ENCODE measurements around the gene KCNK18.
"Not testable (repeated sequence)": the region's sequence is repeated elsewhere in the genome, so short reads cannot be mapped to it uniquely, and the experiment has no call there.

Gene KCNK18

GRCh38 chr10:117222976-117223692 lies 25.8 kb downstream of the KCNK18 start:
- FAIRE-seq, result no peak

GRCh38 chr10:117223693-117224430 lies 26.6 kb downstream of the KCNK18 start:
- no peak for FAIRE-seq

- no peak for FAIRE-seq
Measured at GRCh38 chr10:117224881-117225280, 27.6 kb downstream of the KCNK18 start.

GRCh38 chr10:117226813-117227451 lies 29.6 kb downstream of the KCNK18 start:
- FAIRE-seq, result no peak

GRCh38 chr10:117228210-117228609 lies 30.9 kb downstream of the KCNK18 start:
- FAIRE-seq, result no peak

GRCh38 chr10:117230107-117230506 lies 32.8 kb downstream of the KCNK18 start:
- FAIRE-seq, result not testable (repeated sequence)

- FAIRE-seq, result no peak
Measured at GRCh38 chr10:117237401-117237991, 40.2 kb downstream of the KCNK18 start.

GRCh38 chr10:117239051-117239450 lies 41.8 kb downstream of the KCNK18 start:
- no peak for FAIRE-seq

GRCh38 chr10:117239721-117240620 lies 42.7 kb downstream of the KCNK18 start:
- no peak for FAIRE-seq

GRCh38 chr10:117240621-117241529 lies 43.6 kb downstream of the KCNK18 start, which contains the start of gene SLC18A2:
Gene SLC18A2, plus strand, starts transcription at chr10:117241114. Its CDS starts 580 bp downstream, at chr10:117241694.
- FAIRE-seq, result no peak

GRCh38 chr10:117241541-117242462 lies 44.5 kb downstream of the KCNK18 start:
- FAIRE-seq, result no peak

GRCh38 chr10:117242463-117242832 lies 45.2 kb downstream of the KCNK18 start:
- no peak for FAIRE-seq

GRCh38 chr10:117246997-117247671 lies 49.8 kb downstream of the KCNK18 start:
- no peak for FAIRE-seq

- no peak for FAIRE-seq
Measured at GRCh38 chr10:117248750-117249465, 51.6 kb downstream of the KCNK18 start.

GRCh38 chr10:117249493-117250093 lies 52.3 kb downstream of the KCNK18 start:
- no peak for FAIRE-seq

- FAIRE-seq, result no peak
Measured at GRCh38 chr10:117250411-117250810, 53.1 kb downstream of the KCNK18 start.

- no peak for FAIRE-seq
Measured at GRCh38 chr10:117253908-117254307, 56.6 kb downstream of the KCNK18 start.

- no peak for FAIRE-seq
Measured at GRCh38 chr10:117254338-117254737, 57.0 kb downstream of the KCNK18 start.

Data from islet of Langerhans (tissue), 1 donor.